Loucy (cell line): ENCODE data around the gene GRIA3.

Experiments
- EZH2phosphoT487 ChIP-seq: fragments of 200-600 bp; IDR thresholded peaks from 2 replicates; pipeline ENCODE4 v1.6.1; 2018; ENCODE audit warnings: antibody characterized with exemption, mild to moderate bottlenecking, moderate library complexity, borderline replicate concordance
- TF ChIP-seq, protein P1 (sequence below): fragments of 200-600 bp; sonication (generic); conservative IDR thresholded peaks from 2 replicates; pipeline ENCODE4 v1.5.1; 2014; ENCODE audit warnings: mild to moderate bottlenecking, antibody characterized with exemption, low read length

DNA sequence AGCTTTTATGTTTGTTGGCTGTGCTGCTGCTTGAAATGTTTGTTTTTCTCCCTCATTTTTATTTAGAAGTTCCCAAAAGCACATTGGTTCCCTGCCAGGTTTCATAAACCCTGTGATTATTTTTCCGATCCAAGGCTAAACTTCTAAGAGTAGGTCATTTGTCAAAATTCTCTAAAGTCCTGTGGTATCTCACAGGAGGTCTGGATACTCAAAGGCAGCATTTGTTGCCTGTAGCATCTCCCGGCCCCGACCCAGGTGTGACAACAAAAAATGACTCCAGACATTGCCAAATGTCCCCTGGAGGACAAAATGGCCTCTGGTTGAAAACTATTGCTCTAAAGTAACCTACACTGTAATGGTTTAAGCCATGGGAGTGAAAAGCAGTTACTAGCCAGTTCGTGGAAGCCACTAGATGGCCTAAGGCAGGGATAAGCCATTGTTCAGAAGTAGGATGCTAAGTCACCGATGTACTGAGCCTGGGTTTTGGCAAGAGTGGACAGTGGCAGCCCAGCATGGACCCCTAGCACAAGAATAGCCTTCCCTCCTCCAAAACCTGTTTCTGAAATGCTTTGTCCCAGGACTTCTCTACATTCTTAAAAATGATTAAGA, 292.6 kb downstream of the GRIA3 start:
- TF ChIP-seq, protein P1, sequence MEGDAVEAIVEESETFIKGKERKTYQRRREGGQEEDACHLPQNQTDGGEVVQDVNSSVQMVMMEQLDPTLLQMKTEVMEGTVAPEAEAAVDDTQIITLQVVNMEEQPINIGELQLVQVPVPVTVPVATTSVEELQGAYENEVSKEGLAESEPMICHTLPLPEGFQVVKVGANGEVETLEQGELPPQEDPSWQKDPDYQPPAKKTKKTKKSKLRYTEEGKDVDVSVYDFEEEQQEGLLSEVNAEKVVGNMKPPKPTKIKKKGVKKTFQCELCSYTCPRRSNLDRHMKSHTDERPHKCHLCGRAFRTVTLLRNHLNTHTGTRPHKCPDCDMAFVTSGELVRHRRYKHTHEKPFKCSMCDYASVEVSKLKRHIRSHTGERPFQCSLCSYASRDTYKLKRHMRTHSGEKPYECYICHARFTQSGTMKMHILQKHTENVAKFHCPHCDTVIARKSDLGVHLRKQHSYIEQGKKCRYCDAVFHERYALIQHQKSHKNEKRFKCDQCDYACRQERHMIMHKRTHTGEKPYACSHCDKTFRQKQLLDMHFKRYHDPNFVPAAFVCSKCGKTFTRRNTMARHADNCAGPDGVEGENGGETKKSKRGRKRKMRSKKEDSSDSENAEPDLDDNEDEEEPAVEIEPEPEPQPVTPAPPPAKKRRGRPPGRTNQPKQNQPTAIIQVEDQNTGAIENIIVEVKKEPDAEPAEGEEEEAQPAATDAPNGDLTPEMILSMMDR, result no peak
- TF ChIP-seq EZH2phosphoT487, result no peak
